ENCODE results near the gene TTLL12.

TTLL12 gene

GRCh38 chr22:43127166-43127908 lies 59.6 kb downstream of the TTLL12 start:
- DNase-seq (ENCODE audit: low spot score) = no peak

- DNase-seq (ENCODE audit: low spot score) = no peak
Measured at GRCh38 chr22:43126501-43127165, 60.3 kb downstream of the TTLL12 start.

- DNase-seq (ENCODE audit: low spot score) = no peak
Measured at GRCh38 chr22:43118953-43119458, 67.9 kb downstream of the TTLL12 start.

- DNase-seq (ENCODE audit: low spot score) = no peak
Measured at GRCh38 chr22:43118024-43118849, 68.7 kb downstream of the TTLL12 start.

- no peak for DNase-seq (ENCODE audit: low spot score)
Measured at GRCh38 chr22:43116932-43117331, 70.0 kb downstream of the TTLL12 start.
